Measurements from ENCODE around the gene ZNF618.

- TF ChIP-seq EZH2phosphoT487 (IDR thresholded peaks at IDR 0.05; ENCODE audit: low read depth, severe bottlenecking, unreplicated experiment) (no peak), CTCF (IDR thresholded peaks at IDR 0.05; ENCODE audit: poor library complexity) (no peak)
These were observed 174.1 kb downstream of the ZNF618 start for GRCh38 chr9:114050226-114050568.
